ENCODE data around the gene BDKRB1. TPM values are rescaled to one million over a fixed set of nuclear protein-coding genes. Genes with fewer than 3 reads are reported as not detected.

Gene BDKRB1
- total RNA-seq, 1 donor from 2014 or later, result 0.40 TPM

GRCh38 chr14:96221841-96222240 lies 34.2 kb upstream of the BDKRB1 start:
- no peak for DNase-seq (ENCODE audit: low read depth)
- no peak for TF ChIP-seq CTCF (conservative IDR thresholded peaks at IDR 0.05; ENCODE audit: low read depth, low read length)

GRCh38 chr14:96224480-96225096 lies 31.4 kb upstream of the BDKRB1 start:
- H3K4me3 ChIP-seq (ENCODE audit: low read depth, low read length), result no peak overlapping the region
- no peak for DNase-seq (ENCODE audit: low read depth)
- TF ChIP-seq CTCF (conservative IDR thresholded peaks at IDR 0.05; ENCODE audit: low read depth, low read length), result no peak

More at GRCh38 chr14:96221841-96222240, 34.2 kb upstream of the BDKRB1 start:
- no peak overlapping the region for H3K4me3 ChIP-seq (ENCODE audit: low read depth, low read length)

GRCh38 chr14:96225213-96225612 lies 30.8 kb upstream of the BDKRB1 start:
- TF ChIP-seq CTCF (conservative IDR thresholded peaks at IDR 0.05; ENCODE audit: low read depth, low read length), result no peak
- H3K4me3 ChIP-seq (ENCODE audit: low read depth, low read length), result no peak overlapping the region
- DNase-seq (ENCODE audit: low read depth), result no peak

- H3K4me3 ChIP-seq (ENCODE audit: low read depth, low read length), result no peak overlapping the region
- peak; percentile 26 for TF ChIP-seq CTCF (conservative IDR thresholded peaks at IDR 0.05; ENCODE audit: low read depth, low read length)
- DNase-seq (ENCODE audit: low read depth), result no peak
These were observed 30.3 kb upstream of the BDKRB1 start for GRCh38 chr14:96225745-96226151.

GRCh38 chr14:96227428-96227827 lies 28.6 kb upstream of the BDKRB1 start:
- no peak overlapping the region for H3K4me3 ChIP-seq (ENCODE audit: low read depth, low read length)

GRCh38 chr14:96229315-96229714 lies 26.7 kb upstream of the BDKRB1 start:
- no peak overlapping the region for H3K4me3 ChIP-seq (ENCODE audit: low read depth, low read length)
- no peak for TF ChIP-seq CTCF (conservative IDR thresholded peaks at IDR 0.05; ENCODE audit: low read depth, low read length)

More at GRCh38 chr14:96227428-96227827, 28.6 kb upstream of the BDKRB1 start:
- no peak for TF ChIP-seq CTCF (conservative IDR thresholded peaks at IDR 0.05; ENCODE audit: low read depth, low read length)
- no peak for DNase-seq (ENCODE audit: low read depth)

GRCh38 chr14:96231056-96231455 lies 25.0 kb upstream of the BDKRB1 start:
- no peak for DNase-seq (ENCODE audit: low read depth)

More at GRCh38 chr14:96229315-96229714, 26.7 kb upstream of the BDKRB1 start:
- no peak for DNase-seq (ENCODE audit: low read depth)

More at GRCh38 chr14:96231056-96231455, 25.0 kb upstream of the BDKRB1 start:
- H3K4me3 ChIP-seq (ENCODE audit: low read depth, low read length), result no peak overlapping the region
- no peak for TF ChIP-seq CTCF (conservative IDR thresholded peaks at IDR 0.05; ENCODE audit: low read depth, low read length)
